ENCODE measurements around the gene LIPF.

Gene LIPF

DNA sequence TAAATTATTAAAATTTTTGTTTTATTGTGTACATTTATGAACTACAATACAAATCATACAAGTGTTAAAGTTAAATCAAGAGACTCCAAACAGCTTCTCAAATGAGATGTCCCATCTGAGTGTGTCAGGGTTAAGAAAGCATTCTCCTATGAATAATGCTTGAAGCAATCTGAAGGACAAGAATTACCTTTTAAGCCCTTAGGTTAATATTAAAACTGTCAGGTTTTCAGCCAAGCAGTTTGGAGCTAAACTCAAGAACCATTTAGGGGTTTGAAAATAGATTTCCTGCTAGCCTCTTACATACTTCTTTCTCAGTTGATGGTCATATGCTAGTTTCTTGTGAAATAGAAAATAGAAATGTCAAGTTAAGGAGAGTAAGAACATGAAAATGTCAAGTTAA lies 39.4 kb upstream of the LIPF start:
- DNase-seq (ENCODE audit: low spot score), result no peak
- TF ChIP-seq, protein P1, sequence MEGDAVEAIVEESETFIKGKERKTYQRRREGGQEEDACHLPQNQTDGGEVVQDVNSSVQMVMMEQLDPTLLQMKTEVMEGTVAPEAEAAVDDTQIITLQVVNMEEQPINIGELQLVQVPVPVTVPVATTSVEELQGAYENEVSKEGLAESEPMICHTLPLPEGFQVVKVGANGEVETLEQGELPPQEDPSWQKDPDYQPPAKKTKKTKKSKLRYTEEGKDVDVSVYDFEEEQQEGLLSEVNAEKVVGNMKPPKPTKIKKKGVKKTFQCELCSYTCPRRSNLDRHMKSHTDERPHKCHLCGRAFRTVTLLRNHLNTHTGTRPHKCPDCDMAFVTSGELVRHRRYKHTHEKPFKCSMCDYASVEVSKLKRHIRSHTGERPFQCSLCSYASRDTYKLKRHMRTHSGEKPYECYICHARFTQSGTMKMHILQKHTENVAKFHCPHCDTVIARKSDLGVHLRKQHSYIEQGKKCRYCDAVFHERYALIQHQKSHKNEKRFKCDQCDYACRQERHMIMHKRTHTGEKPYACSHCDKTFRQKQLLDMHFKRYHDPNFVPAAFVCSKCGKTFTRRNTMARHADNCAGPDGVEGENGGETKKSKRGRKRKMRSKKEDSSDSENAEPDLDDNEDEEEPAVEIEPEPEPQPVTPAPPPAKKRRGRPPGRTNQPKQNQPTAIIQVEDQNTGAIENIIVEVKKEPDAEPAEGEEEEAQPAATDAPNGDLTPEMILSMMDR (IDR thresholded peaks at IDR 0.05; ENCODE audit: extremely low read depth, insufficient read depth, missing control alignments), result no peak
- in situ Hi-C loops (cut with MboI; ENCODE audit: low pct_unique_long_range_greater_than_20kb, low sequenced_read_pairs, unreplicated experiment), result no loop called here

GRCh38 chr10:88640186-88640585 lies 24.1 kb upstream of the LIPF start:
- in situ Hi-C loops (cut with MboI; ENCODE audit: low pct_unique_long_range_greater_than_20kb, low sequenced_read_pairs, unreplicated experiment), result no loop called here
- no peak for DNase-seq (ENCODE audit: low spot score)
- TF ChIP-seq, protein P1 (IDR thresholded peaks at IDR 0.05; ENCODE audit: extremely low read depth, insufficient read depth, missing control alignments), result no peak

GRCh38 chr10:88642209-88642608 lies 22.0 kb upstream of the LIPF start:
- TF ChIP-seq, protein P1 (IDR thresholded peaks at IDR 0.05; ENCODE audit: extremely low read depth, insufficient read depth, missing control alignments), result no peak
- in situ Hi-C loops (cut with MboI; ENCODE audit: low pct_unique_long_range_greater_than_20kb, low sequenced_read_pairs, unreplicated experiment), result no loop called here
- no peak for DNase-seq (ENCODE audit: low spot score)

DNA sequence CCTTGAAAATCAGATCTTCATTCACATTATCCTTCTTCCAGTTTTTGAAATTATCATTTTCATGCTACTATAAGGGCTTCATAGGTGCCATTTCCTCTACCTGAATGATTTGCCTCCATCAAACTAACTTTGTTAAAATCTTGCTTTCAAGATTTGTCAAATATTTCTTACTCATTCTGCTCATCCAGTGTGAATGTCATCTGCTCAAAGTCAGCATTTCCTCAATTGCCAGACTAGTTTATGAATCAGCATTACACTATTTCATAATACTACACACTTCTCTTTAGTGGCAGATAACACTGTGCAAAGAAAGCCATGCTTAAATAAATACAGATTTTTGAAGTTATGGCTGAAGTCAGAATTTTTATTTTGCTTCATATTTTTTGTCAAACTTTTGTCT lies 21.3 kb upstream of the LIPF start:
- no peak for DNase-seq (ENCODE audit: low spot score)
- in situ Hi-C loops (cut with MboI; ENCODE audit: low pct_unique_long_range_greater_than_20kb, low sequenced_read_pairs, unreplicated experiment), result no loop called here

GRCh38 chr10:88647061-88647615 lies 17.1 kb upstream of the LIPF start:
- TF ChIP-seq, protein P1 (IDR thresholded peaks at IDR 0.05; ENCODE audit: extremely low read depth, insufficient read depth, missing control alignments), result no peak
- no peak for DNase-seq (ENCODE audit: low spot score)
- in situ Hi-C loops (cut with MboI; ENCODE audit: low pct_unique_long_range_greater_than_20kb, low sequenced_read_pairs, unreplicated experiment), result no loop called here

More for the DNA sequence above, 21.3 kb upstream of the LIPF start:
- TF ChIP-seq, protein P1 (IDR thresholded peaks at IDR 0.05; ENCODE audit: extremely low read depth, insufficient read depth, missing control alignments), result no peak

GRCh38 chr10:88651101-88651551 lies 13.1 kb upstream of the LIPF start:
- in situ Hi-C loops (cut with MboI; ENCODE audit: low pct_unique_long_range_greater_than_20kb, low sequenced_read_pairs, unreplicated experiment), result no loop called here
- TF ChIP-seq, protein P1 (IDR thresholded peaks at IDR 0.05; ENCODE audit: extremely low read depth, insufficient read depth, missing control alignments), result no peak
- no peak for DNase-seq (ENCODE audit: low spot score)

Data from GM13977 (cell line).